Activated B cell treated with CpG ODN at 0.5 μM for 24 hours (primary cell): ENCODE measurements around the gene ZSCAN21. TPM values are rescaled to one million over a fixed set of nuclear protein-coding genes. Genes with fewer than 3 reads are reported as not detected.

Source experiments
- ATAC-seq: fragments of 200-7000 bp; cut with Tn5 transposase; one replicate; pipeline ENCODE4 v1.10.0; 2021; ENCODE audit warnings: low read depth, mild to moderate bottlenecking, moderate library complexity
- CTCF ChIA-PET: fragments of 350-600 bp; sonication (Branson Sonifier 250); formaldehyde crosslinking; loops from one replicate; lab custom pipeline; 2021; ENCODE audit warnings: antibody characterized with exemption; lab: Charles Lee
- POLR2A ChIA-PET: fragments of 350-600 bp; sonication (Branson Sonifier 250); formaldehyde crosslinking; loops from one replicate; lab custom pipeline; 2021; ENCODE audit warnings: antibody characterized with exemption; lab: Charles Lee
- DNase-seq: peaks from one replicate; pipeline ENCODE4 v3.0.0; 2022
- H3K27ac Mint-ChIP-seq: one replicate; pipeline ENCODE4 v1.8.0; 2020; ENCODE audit warnings: mixed read lengths
- H3K27me3 Mint-ChIP-seq: one replicate; pipeline ENCODE4 v1.8.0; 2021; ENCODE audit warnings: mixed read lengths
- H3K36me3 Mint-ChIP-seq: one replicate; pipeline ENCODE4 v1.8.0; 2021; ENCODE audit warnings: low read depth, mixed read lengths
- H3K4me1 Mint-ChIP-seq: one replicate; pipeline ENCODE4 v1.8.0; 2021; ENCODE audit warnings: mixed read lengths
- H3K4me3 Mint-ChIP-seq: one replicate; pipeline ENCODE4 v1.8.0; 2020; ENCODE audit warnings: mild to moderate bottlenecking, mixed read lengths
- H3K9me3 Mint-ChIP-seq: one replicate; pipeline ENCODE4 v1.8.0; 2020; ENCODE audit warnings: mixed read lengths
- CTCF ChIP-seq: fragments of 200-600 bp; IDR thresholded peaks from one replicate; pipeline ENCODE4 v1.8.0; 2022; ENCODE audit warnings: antibody characterized with exemption, mild to moderate bottlenecking
- intact Hi-C: fragments of 100-400 bp; cut with micrococcal nuclease; formaldehyde crosslinking; loops from one replicate; pipeline ENCODE4 v1.15.1; 2024
- total RNA-seq: library from RNA; stranded (reverse); gene quantifications from 2 replicates; pipeline ENCODE4 v1.2.3, GENCODE V29; 2022

Gene ZSCAN21
- total RNA-seq, 1 donor from 2014 or later, result 11.3 TPM

- no peak for DNase-seq
- no peak for TF ChIP-seq CTCF
- H3K27ac Mint-ChIP-seq, result no peak overlapping the region
- ChIA-PET CTCF (interaction anchor here (1.0 to 1.3 kb wide), 3 partner anchors 17 to 140 kb away, joined by 3 to 6 read pairs (median 3); no protein-coding TSS in a partner anchor), POLR2A (interaction anchor here (0.6 to 0.7 kb wide), 3 partner anchors 18 to 495 kb away, joined by 3 to 8 read pairs (median 3); partner anchors contain the start of gene ZNF655)
- H3K4me1 Mint-ChIP-seq, result peaks cover 15% of the 10 kb centered on the region
- peaks cover 18% of the 10 kb centered on the region for H3K36me3 Mint-ChIP-seq
- no peak for ATAC-seq
- no peak overlapping the region for H3K4me3 Mint-ChIP-seq
- H3K27me3 Mint-ChIP-seq, result no peaks in the 10 kb centered on the region
- H3K9me3 Mint-ChIP-seq, result no peaks in the 10 kb centered on the region
- intact Hi-C loops, result loop anchor here (2.0 kb wide), 2 partner anchors 74 to 140 kb away; no protein-coding TSS in a partner anchor
These were observed 3.6 kb downstream of the ZSCAN21 start for GRCh38 chr7:100053215-100053614.

GRCh38 chr7:100057006-100057405 is 7.4 kb downstream of the ZSCAN21 start:
- intact Hi-C loops, result no loop called here
- ATAC-seq, result no peak
- peaks cover 7% of the 10 kb centered on the region for H3K4me1 Mint-ChIP-seq
- H3K4me3 Mint-ChIP-seq, result no peak overlapping the region
- H3K27me3 Mint-ChIP-seq, result no peaks in the 10 kb centered on the region
- TF ChIP-seq CTCF, result no peak
- ChIA-PET POLR2A (interaction anchor here (0.6 kb wide), 1 partner anchor 371 kb away, joined by 3 read pairs; no protein-coding TSS in a partner anchor), CTCF (no interaction called here)
- no peak for DNase-seq
- peaks cover 40% of the 10 kb centered on the region for H3K36me3 Mint-ChIP-seq
- no peak overlapping the region for H3K27ac Mint-ChIP-seq
- H3K9me3 Mint-ChIP-seq, result no peaks in the 10 kb centered on the region

GRCh38 chr7:100059251-100059739 is 9.7 kb downstream of the ZSCAN21 start:
- CTCF ChIA-PET, result interaction anchor here (0.6 to 0.9 kb wide), 3 partner anchors 9 to 337 kb away, joined by 3 to 5 read pairs (median 4); partner anchors contain the start of gene ZSCAN21

GRCh38 chr7:100061518-100062193 is 12.1 kb downstream of the ZSCAN21 start:
- TF ChIP-seq CTCF, result no peak
- no peak overlapping the region for H3K27ac Mint-ChIP-seq
- ChIA-PET CTCF (no interaction called here), POLR2A (no interaction called here)
- H3K9me3 Mint-ChIP-seq, result no peaks in the 10 kb centered on the region
- H3K4me3 Mint-ChIP-seq, result no peak overlapping the region
- intact Hi-C loops, result no loop called here
- DNase-seq, result no peak
- no peak for ATAC-seq
- H3K27me3 Mint-ChIP-seq, result no peaks in the 10 kb centered on the region
- H3K4me1 Mint-ChIP-seq, result peaks cover 7% of the 10 kb centered on the region
- peaks cover 62% of the 10 kb centered on the region for H3K36me3 Mint-ChIP-seq

More at GRCh38 chr7:100059251-100059739, 9.7 kb downstream of the ZSCAN21 start:
- peak; percentile 45 for ATAC-seq
- Mint-ChIP-seq H3K4me1 (peaks cover 7% of the 10 kb centered on the region), H3K4me3 (no peak overlapping the region), H3K27ac (no peak overlapping the region), H3K9me3 (no peaks in the 10 kb centered on the region), H3K27me3 (no peaks in the 10 kb centered on the region), H3K36me3 (peaks cover 48% of the 10 kb centered on the region)
- intact Hi-C loops, result no loop called here
- no peak for DNase-seq
- TF ChIP-seq CTCF, result no peak
- POLR2A ChIA-PET, result interaction anchor here (0.6 to 0.8 kb wide), 2 partner anchors 12 to 23 kb away, joined by 3 read pairs; no protein-coding TSS in a partner anchor

- Mint-ChIP-seq H3K27ac (no peak overlapping the region), H3K9me3 (no peaks in the 10 kb centered on the region), H3K4me3 (no peak overlapping the region), H3K4me1 (peaks cover 5% of the 10 kb centered on the region), H3K36me3 (peaks cover 61% of the 10 kb centered on the region), H3K27me3 (no peaks in the 10 kb centered on the region)
- DNase-seq, result no peak
- POLR2A ChIA-PET, result no interaction called here
- intact Hi-C loops, result no loop called here
- TF ChIP-seq CTCF, result no peak
- ATAC-seq, result no peak
- CTCF ChIA-PET, result no interaction called here
These were observed 13.8 kb downstream of the ZSCAN21 start for GRCh38 chr7:100063376-100063775.
